ENCODE data around the gene TENM4. TPM values are rescaled to one million over a fixed set of nuclear protein-coding genes. Genes with fewer than 3 reads are reported as not detected.

Gene TENM4
- total and polyA plus RNA-seq, 11 donors, result 0.08 to 6.4 (median 1.0) TPM

DNA sequence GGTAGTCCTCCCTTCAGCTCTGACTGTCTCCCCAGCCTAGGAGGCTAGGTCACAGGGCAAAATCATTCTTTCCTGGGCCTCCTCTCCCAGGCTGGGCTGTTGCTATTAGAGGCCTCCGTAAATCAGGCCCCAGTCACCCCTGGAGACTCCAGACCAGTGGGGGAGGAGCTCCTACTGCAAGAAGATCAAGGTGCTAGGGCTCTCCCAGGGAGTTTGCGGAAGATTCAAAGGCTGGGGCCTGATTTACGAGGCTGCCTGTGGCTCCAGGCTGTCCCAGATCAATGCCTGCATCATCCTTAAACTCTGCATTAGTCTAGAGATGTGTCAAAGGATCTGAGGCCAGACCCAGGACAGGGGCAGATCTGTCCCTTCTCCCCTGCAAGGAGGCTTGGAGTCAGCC lies 346.2 kb downstream of the TENM4 start:
- intact Hi-C loops (cut with DNase I), result no loop called here
- Histone ChIP-seq H3K27me3 (no peaks in the 10 kb centered on the region), H3K4me1 (peaks cover 0 to 12% (median 0%) of the 10 kb centered on the region in 12 donors), H3K9me3 (peaks cover 0 to 15% (median 0%) of the 10 kb centered on the region in 12 donors), H3K36me3 (no peaks in the 10 kb centered on the region), H3K27ac (no peak overlapping the region), H3K4me3 (no peak overlapping the region)
- no peak for DNase-seq
- TF ChIP-seq POLR2A (IDR thresholded peaks at IDR 0.05) (no peak), CTCF (IDR thresholded peaks at IDR 0.05) (no peak)
- 90 to 97% (median 92%) methylated on average over 2 to 3 of the region's 3 CpGs for WGBS, 4 donors
- ATAC-seq, result no peak

- Histone ChIP-seq H3K27ac (peak overlapping the region in 3 of 12 donors; percentile 29 to 50 (median 33)), H3K9me3 (peaks cover 0 to 15% (median 0%) of the 10 kb centered on the region in 12 donors), H3K27me3 (no peaks in the 10 kb centered on the region), H3K4me1 (peaks cover 0 to 7% (median 0%) of the 10 kb centered on the region in 12 donors), H3K4me3 (no peak overlapping the region), H3K36me3 (no peaks in the 10 kb centered on the region)
- ATAC-seq (peak in 3 of 4 donors; percentile 60 to 85 (median 77)), DNase-seq (peak in 4 of 5 donors; percentile 26 to 45 (median 39))
- intact Hi-C loops (cut with DNase I), result no loop called here
- 65 to 82% (median 75%) methylated on average over 1 of the region's 1 CpG for WGBS, 4 donors
- no peak for TF ChIP-seq CTCF (IDR thresholded peaks at IDR 0.05)
- no peak for TF ChIP-seq POLR2A (IDR thresholded peaks at IDR 0.05)
Measured at GRCh38 chr11:79092791-79093353, 348.0 kb downstream of the TENM4 start.

- H3K4me3 ChIP-seq, result no peak overlapping the region
Measured at GRCh38 chr11:79090191-79090705, 350.6 kb downstream of the TENM4 start.

More at GRCh38 chr11:79090191-79090705, 350.6 kb downstream of the TENM4 start:
- DNase-seq (no peak), ATAC-seq (no peak)
- Histone ChIP-seq H3K27me3 (no peaks in the 10 kb centered on the region), H3K9me3 (peaks cover 0 to 15% (median 0%) of the 10 kb centered on the region in 12 donors), H3K36me3 (no peaks in the 10 kb centered on the region), H3K4me1 (no peaks in the 10 kb centered on the region), H3K27ac (no peak overlapping the region)
- no peak for TF ChIP-seq CTCF (IDR thresholded peaks at IDR 0.05)
- TF ChIP-seq POLR2A (IDR thresholded peaks at IDR 0.05), result no peak
- WGBS, 4 donors, result 77 to 85% (median 83%) methylated on average over 8 of the region's 8 CpGs
- intact Hi-C loops (cut with DNase I), result no loop called here

Measured in heart left ventricle (tissue), 16 donors.